ENCODE data around the gene CDKL1.

Gene CDKL1

GRCh38 chr14:50331596-50331995 lies 65.1 kb downstream of the CDKL1 start:
- Histone ChIP-seq H2BK12ac (ENCODE audit: low read length in 2 of 2) (no peak overlapping the region), H2BK5ac (ENCODE audit: low read depth, low read length, poor library complexity, severe bottlenecking) (no peak overlapping the region), H3K4me1 (ENCODE audit: control insufficient read depth, insufficient read depth, low read depth, low read length) (peaks cover 6% of the 10 kb centered on the region), H3K4me2 (ENCODE audit: low read length, poor library complexity, severe bottlenecking) (no peak overlapping the region), H3K4ac (ENCODE audit: low read depth in 1 of 2, low read length in 2 of 2) (no peak overlapping the region), H3K4me3 (ENCODE audit: insufficient read depth in 1 of 2, low read depth in 1 of 2, low read length in 2 of 2) (no peak overlapping the region), H3K18ac (ENCODE audit: low read depth in 1 of 2, low read length in 2 of 2) (no peak overlapping the region), H2BK120ac (ENCODE audit: low read depth, low read length) (no peak overlapping the region), H4K8ac (ENCODE audit: low read length) (no peak overlapping the region), H2AFZ (ENCODE audit: low read depth, low read length) (no peak overlapping the region), H3K9me3 (ENCODE audit: control insufficient read depth, low read length) (no peaks in the 10 kb centered on the region), H4K91ac (ENCODE audit: low read length) (no peak overlapping the region), H3K79me1 (replicated peaks; ENCODE audit: low read length, poor library complexity, severe bottlenecking) (peaks cover 3% of the 10 kb centered on the region), H3K27ac (ENCODE audit: low read length, poor library complexity, severe bottlenecking) (no peak overlapping the region), H2AK5ac (ENCODE audit: low read length, severe bottlenecking) (no peak overlapping the region), H3K36me3 (ENCODE audit: control insufficient read depth in 1 of 2, insufficient read depth in 2 of 2, low read depth in 1 of 2, low read length in 2 of 2) (peaks cover 0 to 28% of the 10 kb centered on the region in 2 experiments), H3K27me3 (ENCODE audit: control insufficient read depth in 1 of 2, insufficient read depth in 1 of 2, low read length in 2 of 2) (no peaks in the 10 kb centered on the region), H3K23ac (ENCODE audit: low read length in 2 of 2) (no peak overlapping the region), H3K14ac (ENCODE audit: low read length in 2 of 2) (no peak overlapping the region), H3K9ac (ENCODE audit: low read length) (no peak overlapping the region), H2BK15ac (ENCODE audit: low read depth, poor library complexity, severe bottlenecking) (no peak overlapping the region)
- DNase-seq: no peak

- peak overlapping the region; percentile 82 for H3K27ac ChIP-seq (ENCODE audit: low read length, poor library complexity, severe bottlenecking)
- peak; percentile 99 for DNase-seq
- no peak overlapping the region for H2BK12ac ChIP-seq (ENCODE audit: low read length in 2 of 2)
- H3K27me3 ChIP-seq (ENCODE audit: control insufficient read depth in 1 of 2, insufficient read depth in 1 of 2, low read length in 2 of 2): no peaks in the 10 kb centered on the region
- no peak overlapping the region for H4K8ac ChIP-seq (ENCODE audit: low read length)
- H3K4me3 ChIP-seq (ENCODE audit: insufficient read depth in 1 of 2, low read depth in 1 of 2, low read length in 2 of 2): peak overlapping the region in 1 of 2 experiments; percentile 74
- H3K4ac ChIP-seq (ENCODE audit: low read depth in 1 of 2, low read length in 2 of 2): no peak overlapping the region
- H2AK5ac ChIP-seq (ENCODE audit: low read length, severe bottlenecking): no peak overlapping the region
- no peak overlapping the region for H3K23ac ChIP-seq (ENCODE audit: low read length in 2 of 2)
- H2BK5ac ChIP-seq (ENCODE audit: low read depth, low read length, poor library complexity, severe bottlenecking): no peak overlapping the region
- WGBS: 5% methylated on average over 9 of the region's 9 CpGs
- no peak overlapping the region for H2AFZ ChIP-seq (ENCODE audit: low read depth, low read length)
- no peaks in the 10 kb centered on the region for H3K4me1 ChIP-seq (ENCODE audit: control insufficient read depth, insufficient read depth, low read depth, low read length)
- no peak overlapping the region for H4K91ac ChIP-seq (ENCODE audit: low read length)
- H3K18ac ChIP-seq (ENCODE audit: low read depth in 1 of 2, low read length in 2 of 2): peak overlapping the region; percentile 23 to 55
- peak overlapping the region; percentile 89 for H3K9ac ChIP-seq (ENCODE audit: low read length)
- peaks cover 13% of the 10 kb centered on the region for H3K79me1 ChIP-seq (replicated peaks; ENCODE audit: low read length, poor library complexity, severe bottlenecking)
- no peak overlapping the region for H2BK15ac ChIP-seq (ENCODE audit: low read depth, poor library complexity, severe bottlenecking)
- no peaks in the 10 kb centered on the region for H3K9me3 ChIP-seq (ENCODE audit: control insufficient read depth, low read length)
- H3K36me3 ChIP-seq (ENCODE audit: control insufficient read depth in 1 of 2, insufficient read depth in 2 of 2, low read depth in 1 of 2, low read length in 2 of 2): peaks cover 9 to 19% of the 10 kb centered on the region in 2 experiments
- no peak overlapping the region for H2BK120ac ChIP-seq (ENCODE audit: low read depth, low read length)
- no peak overlapping the region for H3K14ac ChIP-seq (ENCODE audit: low read length in 2 of 2)
- peak overlapping the region; percentile 68 for H3K4me2 ChIP-seq (ENCODE audit: low read length, poor library complexity, severe bottlenecking)
These were observed 75.5 kb downstream of the CDKL1 start for GRCh38 chr14:50321009-50321660.

GRCh38 chr14:50320283-50320682 lies 76.4 kb downstream of the CDKL1 start:
- Histone ChIP-seq H2BK5ac (ENCODE audit: low read depth, low read length, poor library complexity, severe bottlenecking) (no peak overlapping the region), H2BK120ac (ENCODE audit: low read depth, low read length) (no peak overlapping the region), H2BK12ac (ENCODE audit: low read length in 2 of 2) (no peak overlapping the region), H3K18ac (ENCODE audit: low read depth in 1 of 2, low read length in 2 of 2) (no peak overlapping the region), H3K4ac (ENCODE audit: low read depth in 1 of 2, low read length in 2 of 2) (no peak overlapping the region), H2AFZ (ENCODE audit: low read depth, low read length) (no peak overlapping the region), H4K91ac (ENCODE audit: low read length) (no peak overlapping the region), H3K23ac (ENCODE audit: low read length in 2 of 2) (no peak overlapping the region), H2AK5ac (ENCODE audit: low read length, severe bottlenecking) (no peak overlapping the region), H3K14ac (ENCODE audit: low read length in 2 of 2) (no peak overlapping the region), H3K4me2 (ENCODE audit: low read length, poor library complexity, severe bottlenecking) (no peak overlapping the region), H2BK15ac (ENCODE audit: low read depth, poor library complexity, severe bottlenecking) (no peak overlapping the region), H3K4me3 (ENCODE audit: insufficient read depth in 1 of 2, low read depth in 1 of 2, low read length in 2 of 2) (peak overlapping the region in 1 of 2 experiments; percentile 74), H3K4me1 (ENCODE audit: control insufficient read depth, insufficient read depth, low read depth, low read length) (no peaks in the 10 kb centered on the region), H3K27me3 (ENCODE audit: control insufficient read depth in 1 of 2, insufficient read depth in 1 of 2, low read length in 2 of 2) (no peaks in the 10 kb centered on the region), H3K27ac (ENCODE audit: low read length, poor library complexity, severe bottlenecking) (peak overlapping the region; percentile 4), H4K8ac (ENCODE audit: low read length) (no peak overlapping the region), H3K9ac (ENCODE audit: low read length) (peak overlapping the region; percentile 89), H3K36me3 (ENCODE audit: control insufficient read depth in 1 of 2, insufficient read depth in 2 of 2, low read depth in 1 of 2, low read length in 2 of 2) (peaks cover 9 to 14% of the 10 kb centered on the region in 2 experiments), H3K9me3 (ENCODE audit: control insufficient read depth, low read length) (no peaks in the 10 kb centered on the region), H3K79me1 (replicated peaks; ENCODE audit: low read length, poor library complexity, severe bottlenecking) (peaks cover 13% of the 10 kb centered on the region)
- peak; percentile 83 for DNase-seq
- WGBS: 75% methylated on average over 8 of the region's 8 CpGs

GRCh38 chr14:50319721-50320120 lies 77.0 kb downstream of the CDKL1 start:
- Histone ChIP-seq H3K18ac (ENCODE audit: low read depth in 1 of 2, low read length in 2 of 2) (no peak overlapping the region), H2BK15ac (ENCODE audit: low read depth, poor library complexity, severe bottlenecking) (no peak overlapping the region), H2BK12ac (ENCODE audit: low read length in 2 of 2) (no peak overlapping the region), H2BK120ac (ENCODE audit: low read depth, low read length) (no peak overlapping the region), H2BK5ac (ENCODE audit: low read depth, low read length, poor library complexity, severe bottlenecking) (no peak overlapping the region), H3K4me3 (ENCODE audit: insufficient read depth in 1 of 2, low read depth in 1 of 2, low read length in 2 of 2) (peak overlapping the region in 1 of 2 experiments; percentile 74), H4K8ac (ENCODE audit: low read length) (no peak overlapping the region), H4K91ac (ENCODE audit: low read length) (no peak overlapping the region), H3K4me1 (ENCODE audit: control insufficient read depth, insufficient read depth, low read depth, low read length) (no peaks in the 10 kb centered on the region), H3K23ac (ENCODE audit: low read length in 2 of 2) (no peak overlapping the region), H2AK5ac (ENCODE audit: low read length, severe bottlenecking) (no peak overlapping the region), H3K36me3 (ENCODE audit: control insufficient read depth in 1 of 2, insufficient read depth in 2 of 2, low read depth in 1 of 2, low read length in 2 of 2) (peaks cover 7 to 14% of the 10 kb centered on the region in 2 experiments), H2AFZ (ENCODE audit: low read depth, low read length) (no peak overlapping the region), H3K9me3 (ENCODE audit: control insufficient read depth, low read length) (no peaks in the 10 kb centered on the region), H3K4ac (ENCODE audit: low read depth in 1 of 2, low read length in 2 of 2) (no peak overlapping the region), H3K27ac (ENCODE audit: low read length, poor library complexity, severe bottlenecking) (no peak overlapping the region), H3K79me1 (replicated peaks; ENCODE audit: low read length, poor library complexity, severe bottlenecking) (peaks cover 13% of the 10 kb centered on the region), H3K27me3 (ENCODE audit: control insufficient read depth in 1 of 2, insufficient read depth in 1 of 2, low read length in 2 of 2) (no peaks in the 10 kb centered on the region), H3K14ac (ENCODE audit: low read length in 2 of 2) (no peak overlapping the region), H3K9ac (ENCODE audit: low read length) (peak overlapping the region; percentile 89), H3K4me2 (ENCODE audit: low read length, poor library complexity, severe bottlenecking) (no peak overlapping the region)
- 68% methylated on average over 1 of the region's 2 CpGs for WGBS
- peak; percentile 55 for DNase-seq
